ENCODE data around the gene ZNF593OS. TPM values are rescaled to one million over a fixed set of nuclear protein-coding genes. Genes with fewer than 3 reads are reported as not detected.

The ZNF593OS gene
- not detected in 2 replicates for total RNA-seq (2012; rRNA removed)

DNA sequence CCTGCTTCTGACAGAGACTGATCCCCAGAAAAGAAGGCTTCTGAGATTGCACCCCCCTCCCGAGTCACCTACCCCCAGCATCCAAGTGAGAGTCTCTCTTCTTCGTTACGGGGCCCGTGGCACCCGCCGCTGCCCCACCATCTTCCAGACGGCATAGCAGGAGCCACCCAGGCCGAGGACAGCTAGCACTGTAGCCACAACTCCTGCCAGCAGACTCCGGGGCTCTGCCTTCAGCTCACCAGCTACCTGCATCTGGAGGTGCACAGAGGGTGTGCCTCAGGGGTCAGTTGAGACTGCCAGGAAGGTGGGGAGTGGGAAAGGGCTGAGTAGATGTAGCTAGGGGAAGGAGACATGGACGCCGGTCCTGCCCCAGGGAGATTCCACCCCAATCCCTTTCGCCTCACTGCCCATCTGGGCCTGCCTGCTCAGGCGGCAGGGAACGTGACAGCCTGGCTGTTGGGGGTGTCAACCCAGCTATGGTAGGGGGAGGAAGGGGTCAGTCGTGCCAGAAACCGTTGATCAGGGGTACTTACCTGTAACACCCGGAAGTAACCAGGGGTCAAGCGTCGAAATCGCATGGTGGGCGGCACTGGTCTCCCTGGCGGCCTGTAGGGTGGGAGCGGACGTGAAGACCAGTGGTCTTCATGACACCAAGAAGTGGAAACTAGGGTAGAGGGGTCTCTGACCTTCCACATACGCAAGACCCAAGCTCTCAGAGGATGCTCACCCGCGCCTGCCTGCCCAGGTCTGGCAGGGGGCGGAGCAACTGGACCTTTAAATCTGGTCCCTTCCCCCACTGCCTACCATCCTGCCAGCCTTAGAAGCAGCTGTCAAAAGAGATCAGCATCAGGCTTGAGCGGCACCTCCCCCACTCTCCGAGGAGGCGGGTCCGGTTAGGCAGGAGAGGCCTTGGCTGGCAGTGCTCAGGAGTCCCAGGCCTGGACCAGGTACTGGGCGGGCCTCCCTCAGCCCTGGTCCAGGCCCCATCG, at the start of gene ZNF593OS:
ZNF593OS (minus strand) TSS at position 749 of the 989 bp plus-strand sequence; CDS start at position 578, 171 bp downstream.
- H3K9ac ChIP-seq (ENCODE audit: low read depth, low read length): peak within 1 kb of the TSS; percentile 96
- peak within 1 kb of the TSS; percentile 93 for H3K4me3 ChIP-seq (ENCODE audit: low read length)
- peaks cover 6% of the 10 kb centered on the region for H3K4me1 ChIP-seq (ENCODE audit: control insufficient read depth, insufficient read depth, low read length)
- no peaks in the 10 kb centered on the region for H3K27me3 ChIP-seq (ENCODE audit: control insufficient read depth, insufficient read depth, low read length)
- no peaks in the 10 kb centered on the region for H3K9me3 ChIP-seq (replicated peaks; ENCODE audit: low read length)
- peaks cover 8% of the 10 kb centered on the region for H3K36me3 ChIP-seq (ENCODE audit: insufficient read depth, low read length)
- H3K4me2 ChIP-seq (ENCODE audit: low read length): peak within 1 kb of the TSS; percentile 94

DNA sequence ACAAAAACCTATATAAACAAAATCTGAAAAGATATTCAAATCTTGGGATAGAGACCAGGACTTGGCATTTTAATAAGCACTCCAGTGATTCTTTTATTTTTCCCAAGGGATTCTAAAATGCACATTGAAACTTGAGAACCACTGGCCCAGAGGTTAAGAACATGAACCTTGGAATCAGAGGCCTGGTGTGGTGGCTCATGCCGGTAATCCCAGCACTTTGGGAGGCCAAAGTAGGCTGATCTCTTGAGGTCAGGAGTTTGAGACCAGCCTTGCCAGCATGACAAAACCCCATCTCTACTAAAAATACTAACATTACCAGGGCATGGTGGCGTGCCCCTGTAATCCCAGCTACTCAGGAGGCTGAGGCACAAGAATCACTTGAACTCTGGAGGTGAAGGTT, 49.5 kb upstream of the ZNF593OS start:
- no peak overlapping the region for H3K9ac ChIP-seq (ENCODE audit: low read depth, low read length)

DNA sequence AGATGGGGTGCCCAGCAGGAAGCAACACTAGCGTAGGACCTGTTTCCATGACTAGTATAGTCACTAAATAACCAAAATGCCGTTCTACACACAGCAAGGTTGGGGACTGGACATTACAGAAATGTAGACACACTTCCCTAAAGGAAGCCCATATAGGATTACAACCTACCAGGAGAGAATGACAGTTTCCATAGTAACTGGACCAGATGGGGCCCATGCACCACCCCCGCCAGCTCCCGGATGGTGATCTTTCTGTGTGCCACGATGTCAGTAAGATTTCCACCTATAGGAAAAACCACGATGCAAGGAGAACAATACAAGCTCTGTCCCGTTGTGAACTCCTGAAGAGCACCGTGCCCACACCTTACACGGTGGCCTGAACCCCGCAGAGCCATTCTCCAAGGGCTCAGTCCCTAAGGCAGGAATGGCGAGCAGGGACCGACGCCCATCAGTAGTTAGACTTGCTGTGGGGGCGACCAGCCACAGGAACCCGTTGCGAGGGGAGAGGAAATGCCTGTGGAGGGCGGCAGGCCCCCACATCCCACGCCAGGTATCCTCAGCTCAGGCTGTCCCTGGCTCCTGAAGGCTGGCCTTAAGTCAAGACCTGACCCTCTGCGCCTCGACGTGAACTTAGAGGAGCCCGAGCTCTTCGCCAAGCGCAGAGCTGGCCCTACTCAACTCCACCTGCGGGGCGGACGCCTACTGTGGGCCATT, 48.7 kb upstream of the ZNF593OS start:
- H3K9ac ChIP-seq (ENCODE audit: low read depth, low read length): no peak overlapping the region
- no peaks in the 10 kb centered on the region for H3K36me3 ChIP-seq (ENCODE audit: insufficient read depth, low read length)
- H3K27me3 ChIP-seq (ENCODE audit: control insufficient read depth, insufficient read depth, low read length): peaks cover 44% of the 10 kb centered on the region
- H3K9me3 ChIP-seq (replicated peaks; ENCODE audit: low read length): no peaks in the 10 kb centered on the region
- H3K4me2 ChIP-seq (ENCODE audit: low read length): no peak overlapping the region
- H3K4me3 ChIP-seq (ENCODE audit: low read length): no peak overlapping the region
- peaks cover 4% of the 10 kb centered on the region for H3K4me1 ChIP-seq (ENCODE audit: control insufficient read depth, insufficient read depth, low read length)

More for the DNA sequence above, 49.5 kb upstream of the ZNF593OS start:
- Histone ChIP-seq H3K27me3 (ENCODE audit: control insufficient read depth, insufficient read depth, low read length) (peaks cover 43% of the 10 kb centered on the region), H3K9me3 (replicated peaks; ENCODE audit: low read length) (no peaks in the 10 kb centered on the region), H3K4me3 (ENCODE audit: low read length) (no peak overlapping the region), H3K36me3 (ENCODE audit: insufficient read depth, low read length) (no peaks in the 10 kb centered on the region), H3K4me1 (ENCODE audit: control insufficient read depth, insufficient read depth, low read length) (peaks cover 7% of the 10 kb centered on the region), H3K4me2 (ENCODE audit: low read length) (no peak overlapping the region)

DNA sequence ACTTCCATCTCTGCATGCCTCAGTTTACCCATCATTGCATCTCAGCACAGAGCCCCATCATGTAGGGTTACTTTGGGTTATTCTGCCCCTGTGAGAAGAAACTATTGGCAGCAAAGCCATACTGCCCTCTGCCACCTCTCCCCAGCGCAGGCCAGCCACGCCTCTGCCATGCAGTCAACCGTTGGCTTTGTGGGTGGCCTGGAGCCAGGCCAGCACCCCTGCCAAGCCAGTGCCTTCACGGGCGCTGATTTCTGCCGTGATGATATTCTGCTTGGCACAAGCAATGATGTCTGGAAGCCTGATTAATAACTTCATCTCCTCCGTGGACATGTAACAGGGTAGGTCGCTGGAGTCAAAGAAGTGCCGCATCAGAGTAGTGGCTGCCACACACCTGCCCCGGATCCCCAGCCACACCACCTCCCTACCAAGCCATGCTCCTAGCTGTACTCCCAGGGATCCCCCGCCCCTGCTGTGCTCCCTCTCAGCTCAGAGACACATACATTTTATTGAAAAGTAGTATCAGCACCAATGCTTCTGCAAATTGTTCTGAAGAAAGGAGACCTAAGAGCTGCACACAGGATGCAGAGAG, 47.4 kb upstream of the ZNF593OS start:
- no peaks in the 10 kb centered on the region for H3K4me1 ChIP-seq (ENCODE audit: control insufficient read depth, insufficient read depth, low read length)
- H3K9ac ChIP-seq (ENCODE audit: low read depth, low read length): no peak overlapping the region
- H3K4me3 ChIP-seq (ENCODE audit: low read length): no peak overlapping the region
- H3K27me3 ChIP-seq (ENCODE audit: control insufficient read depth, insufficient read depth, low read length): peaks cover 39% of the 10 kb centered on the region
- H3K4me2 ChIP-seq (ENCODE audit: low read length): no peak overlapping the region
- H3K9me3 ChIP-seq (replicated peaks; ENCODE audit: low read length): no peaks in the 10 kb centered on the region
- no peaks in the 10 kb centered on the region for H3K36me3 ChIP-seq (ENCODE audit: insufficient read depth, low read length)

DNA sequence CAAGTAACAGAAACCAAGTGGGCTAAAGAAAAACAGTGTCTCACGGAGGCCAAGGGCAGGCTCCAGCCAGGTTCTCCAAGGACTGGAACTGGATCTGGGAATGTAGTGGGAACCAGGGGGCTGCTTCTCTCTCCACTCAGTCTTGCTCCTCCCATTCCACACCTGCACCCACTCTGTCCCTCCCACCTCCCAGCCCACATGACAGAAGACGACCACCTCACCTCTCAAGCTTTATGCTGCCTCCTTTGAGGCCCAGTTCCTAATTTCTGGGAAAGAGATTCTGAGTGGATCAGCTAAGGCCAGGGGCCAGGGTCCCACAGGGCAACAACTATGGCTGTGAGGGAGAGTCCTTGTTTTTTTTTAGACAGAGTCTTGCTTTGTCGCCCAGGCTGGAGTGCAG, 43.6 kb upstream of the ZNF593OS start:
- Histone ChIP-seq H3K36me3 (ENCODE audit: insufficient read depth, low read length) (no peaks in the 10 kb centered on the region), H3K4me1 (ENCODE audit: control insufficient read depth, insufficient read depth, low read length) (no peaks in the 10 kb centered on the region), H3K27me3 (ENCODE audit: control insufficient read depth, insufficient read depth, low read length) (peaks cover 48% of the 10 kb centered on the region), H3K4me3 (ENCODE audit: low read length) (no peak overlapping the region), H3K9me3 (replicated peaks; ENCODE audit: low read length) (no peaks in the 10 kb centered on the region), H3K9ac (ENCODE audit: low read depth, low read length) (no peak overlapping the region), H3K4me2 (ENCODE audit: low read length) (no peak overlapping the region)

DNA sequence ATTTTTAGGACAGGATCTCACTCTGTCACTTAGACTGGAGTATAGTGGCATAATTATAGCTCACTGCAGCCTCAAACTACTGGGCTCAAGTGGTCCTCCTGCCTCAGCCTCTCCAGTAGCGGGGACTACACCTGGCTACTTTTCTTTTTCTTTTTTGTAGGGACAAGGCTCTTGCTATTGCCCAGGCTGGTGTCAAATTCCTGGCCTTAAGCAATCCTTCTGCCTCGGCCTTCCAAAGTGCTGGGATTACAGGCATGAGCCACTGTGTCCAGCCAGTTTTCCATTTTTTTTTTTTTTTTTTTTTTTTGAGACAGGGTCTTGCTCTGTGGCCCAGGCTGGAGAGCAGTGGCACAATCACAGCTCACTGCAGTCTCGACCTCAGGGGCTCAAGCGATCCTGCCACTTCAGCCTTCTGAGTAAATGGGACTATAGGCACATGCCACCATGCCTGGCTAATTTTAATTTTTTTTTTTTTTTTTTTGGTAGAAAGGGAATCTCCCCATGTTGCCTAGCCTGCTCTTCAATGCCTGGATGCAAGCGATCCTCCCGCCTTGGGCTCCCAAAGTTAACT, 41.8 kb upstream of the ZNF593OS start:
- H3K4me3 ChIP-seq (ENCODE audit: low read length): no peak overlapping the region
- H3K27me3 ChIP-seq (ENCODE audit: control insufficient read depth, insufficient read depth, low read length): peaks cover 48% of the 10 kb centered on the region
- H3K9ac ChIP-seq (ENCODE audit: low read depth, low read length): no peak overlapping the region
- H3K9me3 ChIP-seq (replicated peaks; ENCODE audit: low read length): no peaks in the 10 kb centered on the region
- no peaks in the 10 kb centered on the region for H3K36me3 ChIP-seq (ENCODE audit: insufficient read depth, low read length)
- no peak overlapping the region for H3K4me2 ChIP-seq (ENCODE audit: low read length)
- no peaks in the 10 kb centered on the region for H3K4me1 ChIP-seq (ENCODE audit: control insufficient read depth, insufficient read depth, low read length)

DNA sequence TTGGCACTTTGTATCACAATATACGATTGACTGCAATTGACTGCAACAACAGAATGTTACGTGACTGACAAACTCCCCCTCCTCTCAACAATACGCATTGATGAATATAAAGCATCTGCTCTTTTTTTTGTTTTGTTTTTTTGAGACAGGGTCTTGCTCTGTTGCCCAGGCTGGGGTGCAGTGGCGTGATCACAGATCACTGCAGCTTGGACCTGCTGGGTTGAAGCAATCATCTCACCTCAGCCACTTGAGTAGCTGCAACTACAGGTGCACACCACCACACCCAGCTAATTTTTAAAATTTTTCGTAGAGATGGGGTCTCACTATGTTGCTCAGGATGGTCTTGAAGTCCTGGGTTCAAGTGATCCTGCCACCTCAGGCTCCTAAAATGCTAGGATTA, 41.1 kb upstream of the ZNF593OS start:
- Histone ChIP-seq H3K4me2 (ENCODE audit: low read length) (no peak overlapping the region), H3K9ac (ENCODE audit: low read depth, low read length) (no peak overlapping the region), H3K27me3 (ENCODE audit: control insufficient read depth, insufficient read depth, low read length) (peaks cover 48% of the 10 kb centered on the region), H3K4me1 (ENCODE audit: control insufficient read depth, insufficient read depth, low read length) (no peaks in the 10 kb centered on the region), H3K9me3 (replicated peaks; ENCODE audit: low read length) (no peaks in the 10 kb centered on the region), H3K4me3 (ENCODE audit: low read length) (no peak overlapping the region), H3K36me3 (ENCODE audit: insufficient read depth, low read length) (no peaks in the 10 kb centered on the region)

DNA sequence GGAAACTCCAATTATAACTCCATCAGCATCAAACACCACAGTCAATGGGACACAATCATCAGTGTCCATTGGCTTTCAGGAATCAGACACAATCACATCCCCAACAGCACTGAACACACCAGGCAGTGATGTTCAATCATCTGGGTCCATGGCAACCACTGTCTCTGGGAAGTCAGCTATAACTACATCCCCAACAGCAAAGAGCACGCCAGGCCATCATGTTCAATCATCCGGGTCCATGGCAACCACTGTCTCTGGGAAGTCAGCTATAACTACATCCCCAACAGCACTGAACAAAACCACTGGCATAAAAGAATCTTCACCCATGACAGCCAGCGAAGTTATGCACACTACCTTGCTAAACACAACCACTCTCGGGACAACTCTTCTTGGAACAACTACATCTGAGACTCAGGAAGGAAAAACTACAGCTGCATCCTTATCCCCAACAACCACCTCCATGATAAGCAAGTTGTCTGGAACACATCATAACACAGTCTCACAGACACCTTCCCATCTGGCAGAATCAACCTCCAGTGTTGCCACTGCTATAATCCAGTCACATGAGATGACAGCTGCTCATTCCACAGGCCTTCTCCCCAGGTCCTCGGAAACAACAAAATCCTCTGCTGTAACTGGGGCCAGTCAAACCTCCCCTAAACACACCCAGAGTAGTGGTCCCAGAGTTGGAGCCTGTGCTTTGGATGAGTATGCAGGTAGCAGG, 38.7 kb upstream of the ZNF593OS start:
- H3K4me1 ChIP-seq (ENCODE audit: control insufficient read depth, insufficient read depth, low read length): no peaks in the 10 kb centered on the region
- H3K9me3 ChIP-seq (replicated peaks; ENCODE audit: low read length): no peaks in the 10 kb centered on the region
- no peak overlapping the region for H3K4me2 ChIP-seq (ENCODE audit: low read length)
- no peak overlapping the region for H3K4me3 ChIP-seq (ENCODE audit: low read length)
- H3K36me3 ChIP-seq (ENCODE audit: insufficient read depth, low read length): no peaks in the 10 kb centered on the region
- H3K27me3 ChIP-seq (ENCODE audit: control insufficient read depth, insufficient read depth, low read length): peaks cover 31% of the 10 kb centered on the region
- no peak overlapping the region for H3K9ac ChIP-seq (ENCODE audit: low read depth, low read length)

DNA sequence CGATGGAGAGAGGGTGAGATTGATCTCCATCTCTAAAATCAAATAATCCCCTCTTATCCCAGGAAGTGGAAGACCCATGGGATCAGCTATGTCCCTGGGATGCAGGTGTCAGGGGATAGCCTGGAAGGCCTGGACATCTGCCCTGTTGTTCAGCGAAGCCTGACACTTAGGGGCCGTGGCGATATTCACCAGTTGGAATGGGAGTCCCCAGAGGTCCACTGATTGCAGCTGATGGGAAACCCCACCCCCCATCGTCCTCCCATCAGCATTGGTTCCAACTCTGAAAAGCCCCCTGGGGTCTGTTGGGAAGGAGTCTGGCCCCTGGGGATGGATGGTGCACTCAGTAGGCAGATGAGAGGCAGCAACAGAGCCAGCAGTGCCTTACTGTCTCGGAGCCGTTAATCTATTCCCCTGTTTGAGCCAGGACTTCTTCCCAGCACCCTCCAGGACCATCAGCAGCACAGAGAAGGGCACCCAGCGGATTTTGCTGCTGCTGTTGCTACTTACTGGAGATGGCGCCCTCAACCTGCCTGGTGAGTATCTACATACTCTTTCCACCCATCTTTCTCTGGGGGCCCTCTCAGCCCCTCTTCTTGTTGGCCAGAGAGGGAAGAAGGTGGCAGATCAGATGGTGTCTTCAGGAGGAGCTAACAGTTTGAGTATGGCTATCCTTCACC, 32.1 kb upstream of the ZNF593OS start:
- no peaks in the 10 kb centered on the region for H3K9me3 ChIP-seq (replicated peaks; ENCODE audit: low read length)
- peaks cover 23% of the 10 kb centered on the region for H3K27me3 ChIP-seq (ENCODE audit: control insufficient read depth, insufficient read depth, low read length)
- H3K4me1 ChIP-seq (ENCODE audit: control insufficient read depth, insufficient read depth, low read length): no peaks in the 10 kb centered on the region
- H3K9ac ChIP-seq (ENCODE audit: low read depth, low read length): no peak overlapping the region
- H3K36me3 ChIP-seq (ENCODE audit: insufficient read depth, low read length): no peaks in the 10 kb centered on the region
- no peak overlapping the region for H3K4me2 ChIP-seq (ENCODE audit: low read length)
- no peak overlapping the region for H3K4me3 ChIP-seq (ENCODE audit: low read length)

DNA sequence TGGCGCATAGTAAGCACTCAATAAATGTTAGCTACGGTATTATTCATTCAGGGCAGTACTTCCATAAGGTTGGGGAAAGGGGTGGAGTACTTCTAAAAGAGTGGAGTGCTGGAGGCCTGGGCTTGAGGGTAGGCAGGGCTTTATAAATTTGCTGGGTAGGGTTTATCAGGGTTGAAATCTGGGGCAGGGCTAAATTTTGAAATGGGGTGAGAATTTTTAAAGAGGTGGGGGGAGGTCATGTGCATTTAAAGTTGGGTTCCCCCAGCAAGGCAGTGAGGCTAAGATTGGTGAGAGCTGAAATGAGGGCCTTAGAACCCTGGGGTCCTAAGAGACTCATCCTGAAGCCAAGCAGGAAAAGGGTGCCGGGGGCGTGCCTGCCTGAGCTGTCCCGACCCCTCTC, 28.8 kb upstream of the ZNF593OS start:
- Histone ChIP-seq H3K4me3 (ENCODE audit: low read length) (no peak overlapping the region), H3K36me3 (ENCODE audit: insufficient read depth, low read length) (no peaks in the 10 kb centered on the region), H3K9me3 (replicated peaks; ENCODE audit: low read length) (no peaks in the 10 kb centered on the region), H3K4me1 (ENCODE audit: control insufficient read depth, insufficient read depth, low read length) (no peaks in the 10 kb centered on the region), H3K27me3 (ENCODE audit: control insufficient read depth, insufficient read depth, low read length) (peaks cover 41% of the 10 kb centered on the region), H3K4me2 (ENCODE audit: low read length) (no peak overlapping the region), H3K9ac (ENCODE audit: low read depth, low read length) (no peak overlapping the region)
